Measurements from ENCODE around the gene DNAJC4. TPM values are rescaled to one million over a fixed set of nuclear protein-coding genes. Genes with fewer than 3 reads are reported as not detected.

The DNAJC4 gene
- total RNA-seq, 1 donor from 2014 or later: 39.5 TPM

GRCh38 chr11:64237484-64237951 lies 7.2 kb downstream of the DNAJC4 start:
- no peak for TF ChIP-seq CTCF (IDR thresholded peaks at IDR 0.05)
- peak overlapping the region; percentile 14 for H3K4me3 ChIP-seq
- H3K4me1 ChIP-seq: peaks cover 64% of the 10 kb centered on the region
- no peaks in the 10 kb centered on the region for H3K27me3 ChIP-seq (ENCODE audit: low read depth)
- peaks cover 23% of the 10 kb centered on the region for H3K36me3 ChIP-seq
- H3K9me3 ChIP-seq: no peaks in the 10 kb centered on the region
- DNase-seq (peak; percentile 88), ATAC-seq (peak in 1 of 2 donors; percentile 2)
- H3K27ac ChIP-seq: peak overlapping the region; percentile 99
- intact Hi-C loops (cut with DNase I): no loop called here

GRCh38 chr11:64238076-64238475 lies 7.7 kb downstream of the DNAJC4 start:
- Histone ChIP-seq H3K9me3 (no peaks in the 10 kb centered on the region), H3K27ac (peak overlapping the region; percentile 99), H3K4me1 (peaks cover 64% of the 10 kb centered on the region), H3K36me3 (peaks cover 24% of the 10 kb centered on the region), H3K4me3 (no peak overlapping the region), H3K27me3 (ENCODE audit: low read depth) (no peaks in the 10 kb centered on the region)
- intact Hi-C loops (cut with DNase I): no loop called here
- DNase-seq: no peak
- TF ChIP-seq CTCF (IDR thresholded peaks at IDR 0.05): no peak
- no peak for ATAC-seq

- H3K27me3 ChIP-seq (ENCODE audit: low read depth): no peaks in the 10 kb centered on the region
- peak overlapping the region; percentile 99 for H3K27ac ChIP-seq
- no peak for DNase-seq
- no peak for TF ChIP-seq CTCF (IDR thresholded peaks at IDR 0.05)
- H3K36me3 ChIP-seq: peaks cover 33% of the 10 kb centered on the region
- H3K4me1 ChIP-seq: peaks cover 56% of the 10 kb centered on the region
- H3K4me3 ChIP-seq: no peak overlapping the region
- intact Hi-C loops (cut with DNase I): no loop called here
- no peaks in the 10 kb centered on the region for H3K9me3 ChIP-seq
- ATAC-seq: no peak
These were observed 8.7 kb downstream of the DNAJC4 start for GRCh38 chr11:64238999-64239398.

- Histone ChIP-seq H3K36me3 (peaks cover 36% of the 10 kb centered on the region), H3K9me3 (no peaks in the 10 kb centered on the region), H3K27me3 (ENCODE audit: low read depth) (no peaks in the 10 kb centered on the region), H3K4me1 (peaks cover 57% of the 10 kb centered on the region), H3K4me3 (peak overlapping the region; percentile 77), H3K27ac (peak overlapping the region; percentile 99)
- TF ChIP-seq CTCF (IDR thresholded peaks at IDR 0.05): no peak
- intact Hi-C loops (cut with DNase I): no loop called here
- no peak for DNase-seq
- no peak for ATAC-seq
These were observed 9.5 kb downstream of the DNAJC4 start for GRCh38 chr11:64239662-64240434.

GRCh38 chr11:64240435-64241240 lies 10.3 kb downstream of the DNAJC4 start, which contains the start of gene FKBP2:
TSS of gene FKBP2 (plus strand) at chr11:64241095. CDS start at chr11:64242388, 1,293 bp downstream.
- Histone ChIP-seq H3K27ac (peak within 1 kb of the TSS; percentile 99), H3K4me3 (peak within 1 kb of the TSS; percentile 77), H3K9me3 (no peaks in the 10 kb centered on the region), H3K36me3 (peaks cover 36% of the 10 kb centered on the region), H3K27me3 (ENCODE audit: low read depth) (no peaks in the 10 kb centered on the region), H3K4me1 (peaks cover 57% of the 10 kb centered on the region)
- ATAC-seq: peak; percentile 86 to 90
- intact Hi-C loops (cut with DNase I): no loop called here
- TF ChIP-seq CTCF (IDR thresholded peaks at IDR 0.05): no peak
- peak; percentile 98 for DNase-seq

Measured in lower lobe of right lung (tissue), 2 donors.